PC-9 (cell line): ENCODE measurements around the gene HSPA1L.
"Not testable (repeated sequence)": the region's sequence is repeated elsewhere in the genome, so short reads cannot be mapped to it uniquely, and the experiment has no call there.

ENCODE experiments used
- EZH2 ChIP-seq: fragments of 200-600 bp; sonication (generic); IDR thresholded peaks from 2 replicates; pipeline ENCODE4 v1.8.0; 2017; ENCODE audit warnings: antibody characterized with exemption, low read depth
- TF ChIP-seq, protein P1 (sequence below): fragments of 200-600 bp; sonication (generic); conservative IDR thresholded peaks from 2 replicates; pipeline ENCODE4 v1.6.1; 2017; ENCODE audit warnings: mixed run types, antibody characterized with exemption, mild to moderate bottlenecking, moderate library complexity

DNA sequence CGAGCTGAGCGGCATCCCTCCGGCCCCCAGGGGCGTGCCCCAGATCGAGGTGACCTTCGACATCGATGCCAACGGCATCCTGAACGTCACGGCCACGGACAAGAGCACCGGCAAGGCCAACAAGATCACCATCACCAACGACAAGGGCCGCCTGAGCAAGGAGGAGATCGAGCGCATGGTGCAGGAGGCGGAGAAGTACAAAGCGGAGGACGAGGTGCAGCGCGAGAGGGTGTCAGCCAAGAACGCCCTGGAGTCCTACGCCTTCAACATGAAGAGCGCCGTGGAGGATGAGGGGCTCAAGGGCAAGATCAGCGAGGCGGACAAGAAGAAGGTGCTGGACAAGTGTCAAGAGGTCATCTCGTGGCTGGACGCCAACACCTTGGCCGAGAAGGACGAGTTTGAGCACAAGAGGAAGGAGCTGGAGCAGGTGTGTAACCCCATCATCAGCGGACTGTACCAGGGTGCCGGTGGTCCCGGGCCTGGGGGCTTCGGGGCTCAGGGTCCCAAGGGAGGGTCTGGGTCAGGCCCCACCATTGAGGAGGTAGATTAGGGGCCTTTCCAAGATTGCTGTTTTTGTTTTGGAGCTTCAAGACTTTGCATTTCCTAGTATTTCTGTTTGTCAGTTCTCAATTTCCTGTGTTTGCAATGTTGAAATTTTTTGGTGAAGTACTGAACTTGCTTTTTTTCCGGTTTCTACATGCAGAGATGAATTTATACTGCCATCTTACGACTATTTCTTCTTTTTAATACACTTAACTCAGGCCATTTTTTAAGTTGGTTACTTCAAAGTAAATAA, 2.2 kb upstream of the HSPA1L start:
- TF ChIP-seq, protein P1, sequence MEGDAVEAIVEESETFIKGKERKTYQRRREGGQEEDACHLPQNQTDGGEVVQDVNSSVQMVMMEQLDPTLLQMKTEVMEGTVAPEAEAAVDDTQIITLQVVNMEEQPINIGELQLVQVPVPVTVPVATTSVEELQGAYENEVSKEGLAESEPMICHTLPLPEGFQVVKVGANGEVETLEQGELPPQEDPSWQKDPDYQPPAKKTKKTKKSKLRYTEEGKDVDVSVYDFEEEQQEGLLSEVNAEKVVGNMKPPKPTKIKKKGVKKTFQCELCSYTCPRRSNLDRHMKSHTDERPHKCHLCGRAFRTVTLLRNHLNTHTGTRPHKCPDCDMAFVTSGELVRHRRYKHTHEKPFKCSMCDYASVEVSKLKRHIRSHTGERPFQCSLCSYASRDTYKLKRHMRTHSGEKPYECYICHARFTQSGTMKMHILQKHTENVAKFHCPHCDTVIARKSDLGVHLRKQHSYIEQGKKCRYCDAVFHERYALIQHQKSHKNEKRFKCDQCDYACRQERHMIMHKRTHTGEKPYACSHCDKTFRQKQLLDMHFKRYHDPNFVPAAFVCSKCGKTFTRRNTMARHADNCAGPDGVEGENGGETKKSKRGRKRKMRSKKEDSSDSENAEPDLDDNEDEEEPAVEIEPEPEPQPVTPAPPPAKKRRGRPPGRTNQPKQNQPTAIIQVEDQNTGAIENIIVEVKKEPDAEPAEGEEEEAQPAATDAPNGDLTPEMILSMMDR, result not testable (repeated sequence)
- TF ChIP-seq EZH2, result not testable (repeated sequence)
